ENCODE data around the gene PCYOX1L.

- TF ChIP-seq SIN3A (IDR thresholded peaks at IDR 0.05; ENCODE audit: borderline replicate concordance, insufficient read depth, low read depth, low read length) (no peak), CTCF (IDR thresholded peaks at IDR 0.05) (no peak), POLR2AphosphoS5 (IDR thresholded peaks at IDR 0.05; ENCODE audit: low read depth, low read length) (no peak), TCF7L2 (IDR thresholded peaks at IDR 0.05; ENCODE audit: low read depth, low read length) (no peak)
These were observed 9.3 kb upstream of the PCYOX1L start for GRCh38 chr5:149348518-149348917.
